HG03342 (cell line): Measurements from ENCODE around the gene ERRFI1.
"Not testable (repeated sequence)": the region's sequence is repeated elsewhere in the genome, so short reads cannot be mapped to it uniquely, and the experiment has no call there.

Experiments
- ATAC-seq: cut with Tn5 transposase; IDR thresholded peaks from one replicate; pipeline ENCODE4 v1.9.1; 2021; ENCODE audit warnings: mild to moderate bottlenecking, moderate library complexity; ENCODE audit not compliant: unreplicated experiment

ERRFI1 gene, protein sequence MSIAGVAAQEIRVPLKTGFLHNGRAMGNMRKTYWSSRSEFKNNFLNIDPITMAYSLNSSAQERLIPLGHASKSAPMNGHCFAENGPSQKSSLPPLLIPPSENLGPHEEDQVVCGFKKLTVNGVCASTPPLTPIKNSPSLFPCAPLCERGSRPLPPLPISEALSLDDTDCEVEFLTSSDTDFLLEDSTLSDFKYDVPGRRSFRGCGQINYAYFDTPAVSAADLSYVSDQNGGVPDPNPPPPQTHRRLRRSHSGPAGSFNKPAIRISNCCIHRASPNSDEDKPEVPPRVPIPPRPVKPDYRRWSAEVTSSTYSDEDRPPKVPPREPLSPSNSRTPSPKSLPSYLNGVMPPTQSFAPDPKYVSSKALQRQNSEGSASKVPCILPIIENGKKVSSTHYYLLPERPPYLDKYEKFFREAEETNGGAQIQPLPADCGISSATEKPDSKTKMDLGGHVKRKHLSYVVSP

DNA sequence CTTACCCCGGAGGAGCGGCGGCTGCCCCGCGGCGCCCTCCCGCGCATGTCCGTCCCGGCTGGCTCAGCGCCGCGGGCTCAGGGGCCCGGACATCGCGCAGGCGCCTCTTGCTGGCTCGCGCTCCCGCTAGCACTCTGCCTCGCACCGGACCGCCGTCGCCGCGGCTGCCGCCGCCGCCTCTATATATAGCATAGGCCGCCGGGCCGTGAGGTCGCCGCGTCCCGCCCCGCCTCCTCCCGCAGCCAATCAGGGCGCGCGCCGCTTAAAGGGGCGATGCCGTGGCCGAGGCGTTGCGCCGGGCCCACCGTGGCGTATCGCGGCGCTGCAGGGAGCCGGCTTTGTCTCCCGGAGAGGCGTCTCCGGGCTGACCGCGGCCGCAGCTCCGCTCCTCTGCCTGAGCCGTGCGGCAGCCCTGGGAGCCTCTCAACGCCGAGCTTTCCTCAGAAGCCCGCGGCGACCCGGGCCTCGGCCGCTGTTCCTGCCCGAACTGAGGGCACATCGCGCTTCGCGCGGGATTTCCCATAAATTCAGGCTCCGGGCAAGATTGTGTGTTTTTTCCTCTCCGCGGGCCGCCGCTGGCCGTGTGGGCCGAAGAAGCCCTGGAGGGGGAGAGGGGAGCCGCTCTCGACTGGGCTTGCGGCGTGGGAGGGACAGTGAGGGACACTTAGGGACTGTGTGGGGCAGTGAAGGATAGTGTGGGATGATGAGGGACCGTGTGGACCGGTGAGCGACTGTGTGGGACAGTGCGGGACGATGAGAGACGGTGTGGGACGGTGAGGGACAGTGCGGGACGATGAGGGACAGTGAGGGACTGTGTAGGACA is at the start of gene ERRFI1:
Gene ERRFI1, minus strand, starts transcription at position 157 of the 823 bp plus-strand sequence. CDS start 10,690 bp downstream, outside the sequence.
- peak; percentile 89 for ATAC-seq

DNA sequence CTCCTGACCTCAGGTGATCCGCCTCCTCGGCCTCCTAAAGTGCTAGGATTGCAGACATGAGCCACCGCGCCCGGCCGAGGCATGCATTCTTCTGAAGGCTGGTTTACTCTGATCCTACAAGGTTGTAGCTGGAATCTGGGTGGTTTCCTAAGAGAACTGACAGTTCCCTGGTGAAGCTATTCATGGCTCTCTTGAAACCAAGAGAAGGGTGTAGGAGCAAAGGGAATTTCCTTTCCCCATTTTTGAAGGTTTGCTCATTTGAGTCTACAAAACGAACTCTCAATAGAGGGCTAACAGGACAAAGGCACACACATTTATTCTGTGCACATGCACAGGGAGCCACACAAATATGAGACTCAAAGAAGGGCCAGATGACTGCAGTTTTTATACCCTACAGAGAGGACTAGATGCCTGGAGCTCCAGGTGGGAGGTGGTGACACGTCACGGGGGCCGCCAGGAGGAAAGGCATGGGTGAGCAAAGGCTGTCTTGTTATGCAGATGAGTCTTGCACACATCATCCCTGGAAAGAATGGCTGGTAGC is 49.5 kb upstream of the ERRFI1 start:
- ATAC-seq: no peak

DNA sequence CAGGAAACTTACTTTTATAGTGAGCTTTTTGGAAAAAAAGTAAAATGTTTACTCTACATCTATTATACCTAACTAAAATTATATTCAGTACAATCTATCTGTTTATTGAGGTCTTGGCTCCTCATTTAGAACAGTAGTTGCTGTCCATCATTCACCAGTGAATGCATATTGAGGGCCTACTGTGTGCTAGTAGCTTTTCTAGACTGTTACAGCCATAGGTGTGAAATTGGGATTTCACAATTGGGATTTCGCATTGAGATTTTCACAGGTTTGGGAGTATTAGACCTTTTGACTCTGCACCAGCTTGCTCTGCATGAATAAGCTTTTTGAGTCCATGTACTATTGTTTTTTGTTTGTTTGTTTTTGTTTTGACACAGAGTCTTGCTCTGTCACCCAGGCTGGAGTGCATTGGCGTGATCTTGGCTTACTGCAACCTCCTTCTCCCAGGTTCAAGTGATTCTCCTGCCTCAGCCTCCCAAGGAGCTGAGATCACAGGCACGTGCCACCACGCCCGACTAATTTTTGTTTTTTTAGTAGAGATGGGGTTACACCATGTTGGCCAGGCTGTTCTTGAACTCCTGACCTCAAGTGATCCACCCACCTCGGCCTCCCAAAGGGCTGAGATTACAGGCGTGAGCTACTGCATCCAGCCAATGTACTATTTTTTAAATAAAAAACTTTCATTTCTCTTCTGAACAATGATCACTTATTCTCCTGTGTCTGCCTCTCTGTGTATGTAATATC is 47.2 kb upstream of the ERRFI1 start:
- no peak for ATAC-seq

DNA sequence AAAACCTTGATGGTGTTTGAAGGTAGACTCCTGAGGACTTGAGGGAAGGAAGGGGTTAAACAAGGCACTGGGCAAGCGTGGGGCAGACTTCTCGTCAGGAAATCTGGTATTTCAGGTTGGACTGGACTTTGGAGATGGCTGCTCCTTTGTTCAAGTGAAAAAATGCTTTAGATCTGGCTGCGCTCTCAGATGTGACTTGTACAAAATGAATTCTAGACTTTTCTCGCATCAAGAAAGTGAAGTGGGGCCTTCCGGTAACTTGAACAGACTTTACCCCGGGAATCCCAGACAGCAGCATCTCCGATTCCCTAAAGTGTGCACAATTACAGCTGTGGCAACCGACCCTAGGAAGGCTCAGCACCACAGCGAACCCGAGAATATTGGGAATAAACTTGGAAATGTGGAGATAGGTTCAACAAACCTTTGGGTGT is 44.3 kb upstream of the ERRFI1 start:
- ATAC-seq: no peak

DNA sequence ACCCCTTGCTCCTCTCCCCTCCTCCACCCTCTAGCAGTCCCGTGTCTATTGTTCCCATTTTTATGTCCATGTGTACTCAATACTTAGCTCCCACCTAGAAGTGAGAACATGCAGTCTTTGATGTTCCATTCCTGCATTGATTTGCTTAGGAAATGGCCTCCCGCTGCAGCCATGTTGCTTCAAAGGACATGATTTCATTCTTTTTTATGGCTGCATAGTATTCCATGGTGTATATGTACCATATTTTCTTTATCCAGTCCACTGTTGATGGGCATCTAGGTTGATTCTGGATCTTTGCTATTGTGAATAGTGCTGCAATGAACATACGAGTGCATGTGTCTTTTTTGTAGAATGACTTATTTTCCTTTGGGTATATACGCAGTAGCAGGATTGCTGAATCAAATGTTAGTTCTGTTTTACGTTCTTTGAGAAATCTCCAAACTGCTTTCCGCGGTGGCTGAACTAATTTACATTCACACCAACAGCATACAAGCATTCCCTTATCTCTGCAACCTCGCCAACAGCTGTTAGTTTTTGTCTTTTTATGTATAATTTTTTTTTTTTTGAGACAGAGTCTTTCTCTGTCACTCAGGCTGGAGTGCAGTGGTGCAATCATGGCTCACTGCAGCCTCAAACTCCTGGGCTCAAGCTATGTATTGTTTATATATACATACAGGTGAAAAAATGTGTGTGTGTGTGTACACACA is 43.7 kb upstream of the ERRFI1 start:
- ATAC-seq: not testable (repeated sequence)

DNA sequence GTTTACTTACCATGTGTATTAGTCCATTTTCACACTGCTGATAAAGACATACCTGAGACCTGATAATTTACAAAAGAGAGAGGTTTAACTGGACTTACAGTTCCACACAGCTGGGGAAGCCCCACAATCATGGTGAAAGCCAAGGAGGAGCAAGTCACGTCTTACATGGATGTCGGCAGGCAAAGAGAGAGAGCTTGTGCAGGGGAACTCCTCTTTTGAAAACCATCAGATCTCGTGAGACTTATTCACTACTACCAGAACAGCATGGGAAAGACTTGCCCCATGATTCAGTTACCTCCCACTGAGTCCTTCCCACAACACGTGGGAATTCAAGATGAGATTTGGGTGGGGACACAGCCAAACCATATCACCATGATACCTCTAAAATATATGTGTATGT is 39.3 kb upstream of the ERRFI1 start:
- ATAC-seq: no peak

DNA sequence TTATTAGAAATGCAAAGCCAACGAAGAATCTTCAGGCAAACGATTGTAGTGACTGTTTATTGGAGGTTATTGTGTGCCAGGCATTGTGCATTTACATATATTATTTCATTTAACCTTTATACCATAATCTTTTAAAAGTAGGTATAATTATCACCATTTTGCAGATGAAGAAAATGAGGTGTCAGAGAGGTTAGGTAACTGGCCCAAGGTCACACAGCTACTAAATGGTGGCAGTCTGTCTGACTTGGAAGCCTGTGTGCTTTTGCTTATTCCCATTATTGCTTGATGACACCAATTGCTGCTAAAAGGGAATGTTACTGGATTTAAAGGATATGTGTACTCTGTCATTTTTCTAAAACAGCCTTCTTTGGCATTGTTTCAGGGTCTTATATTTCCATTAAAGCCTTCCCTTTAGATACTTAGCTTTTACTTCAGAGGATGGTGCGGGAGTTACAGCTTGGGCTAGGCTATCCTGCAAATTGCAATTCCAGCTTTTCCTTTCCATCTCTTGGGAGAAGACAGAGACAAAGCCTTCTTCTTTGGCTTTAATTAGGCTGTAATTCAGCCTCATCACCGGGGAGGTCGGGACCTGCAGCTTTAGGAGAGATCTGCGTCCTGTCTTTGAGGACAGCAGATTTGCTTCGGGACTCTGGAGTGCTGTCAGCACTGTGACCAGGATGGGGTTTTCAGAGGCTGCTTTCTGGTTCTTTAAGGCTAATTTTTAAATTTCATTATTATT is 37.4 kb upstream of the ERRFI1 start:
- no peak for ATAC-seq

DNA sequence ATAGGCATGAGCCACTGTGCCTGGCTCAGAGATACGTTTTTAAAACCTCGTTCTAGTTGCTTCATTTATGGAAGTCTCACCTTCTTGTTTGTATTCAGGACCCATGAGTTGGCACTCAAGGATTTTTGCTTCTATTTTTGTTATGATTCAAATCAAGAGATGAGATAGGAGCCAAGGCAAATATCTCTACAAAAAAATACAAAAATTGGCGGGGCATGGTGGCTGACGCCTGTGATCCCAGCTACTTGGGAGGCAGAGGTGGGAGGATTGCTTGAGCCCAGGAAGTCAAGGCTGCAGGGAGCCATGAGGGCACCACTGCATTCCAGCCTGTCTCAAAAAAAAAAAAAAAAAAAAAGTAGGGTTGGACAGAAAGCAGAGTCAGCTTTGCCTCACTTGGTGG is 36.8 kb upstream of the ERRFI1 start:
- ATAC-seq: no peak

DNA sequence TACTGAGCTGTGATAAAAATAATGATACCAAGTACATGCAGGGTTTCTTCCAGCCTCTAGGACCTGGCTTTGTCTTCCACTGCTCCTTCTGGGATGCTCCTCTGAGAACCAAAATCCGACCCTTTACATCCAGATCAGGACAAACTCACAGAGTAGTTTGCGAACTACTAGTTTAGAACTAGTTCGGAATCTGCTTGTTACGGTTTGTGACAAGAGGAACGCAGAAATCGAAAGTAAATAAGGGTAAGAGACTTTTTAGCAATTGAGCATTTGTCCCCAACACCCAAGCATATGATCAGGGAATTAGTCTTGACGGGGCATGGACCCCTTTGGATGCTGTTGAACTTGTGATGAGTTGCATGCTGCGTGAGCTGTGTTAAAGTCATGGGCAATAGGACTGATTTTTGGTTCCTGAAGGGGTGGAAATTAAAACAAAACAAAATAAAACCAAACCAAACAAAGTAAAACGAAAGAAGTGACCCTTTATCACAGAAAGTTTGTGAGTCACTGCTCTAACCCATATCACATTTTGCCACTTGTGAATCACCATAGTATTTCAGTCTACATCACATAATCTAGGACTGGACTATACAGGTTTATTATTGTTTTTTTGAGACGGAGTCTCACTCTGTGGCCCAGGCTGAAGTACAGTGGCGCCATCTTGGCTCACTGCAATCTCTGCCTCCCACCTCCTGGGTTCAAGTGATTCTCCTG is 35.7 kb upstream of the ERRFI1 start:
- no peak for ATAC-seq

DNA sequence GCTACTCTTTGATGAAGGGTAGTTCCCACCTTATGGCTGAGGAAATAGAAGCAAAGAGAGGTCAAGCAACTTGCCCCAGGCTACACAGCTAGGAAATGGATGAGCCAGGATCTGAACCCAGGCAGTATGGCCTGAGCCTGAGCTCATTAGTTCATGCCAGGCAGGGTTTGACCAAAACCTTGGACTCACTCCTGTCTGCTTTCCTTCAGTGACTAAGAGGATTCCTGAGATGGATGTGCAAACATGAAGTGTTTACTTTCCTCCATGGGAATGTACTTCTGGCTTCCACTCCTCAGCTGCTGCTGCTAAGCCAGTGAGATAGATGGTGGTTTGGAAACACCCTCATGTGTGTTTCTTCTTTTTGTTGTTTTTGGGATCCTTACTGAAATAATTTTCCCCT is 35.1 kb upstream of the ERRFI1 start:
- no peak for ATAC-seq

DNA sequence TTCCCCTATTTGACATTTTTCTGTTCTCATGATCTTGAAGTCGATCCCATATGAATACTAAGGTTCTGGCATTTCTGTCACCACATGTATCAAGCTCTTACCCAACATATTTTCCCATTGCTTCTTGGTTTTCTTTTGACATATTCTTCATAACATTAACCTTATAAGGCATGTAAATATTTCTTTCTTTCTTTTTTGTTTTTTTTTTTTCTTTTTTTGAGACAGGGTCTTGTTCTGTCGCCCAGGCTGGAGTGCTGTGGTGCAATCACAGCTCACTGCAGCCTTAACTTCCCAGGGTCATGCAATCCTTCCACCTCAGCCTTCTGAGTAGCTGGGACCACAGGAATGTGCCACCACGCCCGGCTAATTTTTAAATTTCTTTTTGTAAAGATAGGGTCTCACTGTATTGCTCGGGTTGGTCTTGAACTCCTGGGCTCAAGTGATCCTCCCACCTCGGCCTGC is 33.1 kb upstream of the ERRFI1 start:
- no peak for ATAC-seq

DNA sequence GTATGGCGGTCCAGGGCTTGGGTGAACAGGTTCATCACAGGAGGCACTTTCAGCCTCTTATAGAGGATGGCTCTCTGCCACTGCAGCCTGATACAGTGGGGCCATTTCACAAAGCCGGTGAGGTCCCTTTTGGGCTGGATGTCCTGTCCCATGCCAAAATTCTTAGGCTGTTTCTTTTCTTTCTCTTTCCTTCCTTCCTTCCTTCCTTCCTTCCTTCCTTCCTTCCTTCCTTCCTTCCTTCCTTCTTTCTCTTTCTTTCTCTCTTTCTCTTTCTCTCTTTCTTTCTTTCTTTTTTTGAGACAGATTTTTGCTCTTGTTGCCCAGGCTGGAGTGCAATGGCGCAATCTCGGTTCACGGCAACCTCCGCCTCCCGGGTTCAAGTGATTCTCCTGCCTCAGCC is 31.7 kb upstream of the ERRFI1 start:
- not testable (repeated sequence) for ATAC-seq

DNA sequence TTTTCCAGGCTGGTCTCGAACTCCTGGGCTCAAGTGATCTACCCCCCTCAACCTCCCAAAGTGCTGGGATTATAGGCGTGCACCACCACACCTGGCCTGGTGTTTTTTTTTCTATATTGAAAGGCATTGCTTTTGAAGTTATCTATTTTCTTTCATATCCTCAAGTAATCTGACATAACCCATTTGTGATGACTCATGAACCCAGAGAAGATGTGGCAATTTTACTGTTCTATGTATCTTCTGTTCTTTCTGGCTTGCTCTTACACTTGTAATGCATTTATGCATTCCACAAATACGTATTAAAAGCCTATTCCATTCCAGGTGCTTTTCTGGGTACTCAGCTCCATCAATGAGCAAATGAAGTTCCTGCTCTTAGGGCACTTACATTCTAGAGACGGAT is 29.9 kb upstream of the ERRFI1 start:
- no peak for ATAC-seq

DNA sequence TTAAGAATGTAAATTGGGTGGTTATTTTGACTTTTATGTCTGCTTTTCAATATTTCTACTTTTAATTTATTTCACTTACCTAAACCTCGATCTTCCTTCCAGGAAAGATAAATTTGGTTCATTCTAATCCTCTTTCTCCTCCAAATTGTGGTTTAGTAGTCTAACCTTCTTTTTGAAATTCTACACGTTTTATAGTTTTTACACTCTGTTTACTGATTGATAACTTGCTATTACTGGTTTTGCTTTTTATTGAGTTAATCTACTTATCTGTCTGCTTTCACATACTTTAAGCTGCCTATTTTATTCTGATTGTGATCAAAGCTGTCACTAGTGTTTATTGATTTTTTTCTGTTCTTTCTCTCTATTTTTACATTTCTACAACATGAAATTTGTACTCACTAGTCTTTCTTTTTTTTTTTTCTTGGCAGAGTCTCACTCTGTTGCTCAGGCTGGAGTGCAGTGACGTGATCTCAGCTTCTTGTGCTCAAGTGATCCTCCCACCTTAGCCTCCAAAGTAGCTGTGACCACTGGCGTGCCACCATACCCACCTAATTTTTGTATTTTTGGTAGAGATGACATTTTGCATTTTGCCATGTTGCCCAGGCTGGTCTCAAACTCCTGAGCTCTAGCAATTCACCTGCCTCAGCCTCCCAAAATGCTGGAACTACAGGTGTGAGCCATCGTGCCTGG is 27.9 kb upstream of the ERRFI1 start:
- ATAC-seq: no peak

DNA sequence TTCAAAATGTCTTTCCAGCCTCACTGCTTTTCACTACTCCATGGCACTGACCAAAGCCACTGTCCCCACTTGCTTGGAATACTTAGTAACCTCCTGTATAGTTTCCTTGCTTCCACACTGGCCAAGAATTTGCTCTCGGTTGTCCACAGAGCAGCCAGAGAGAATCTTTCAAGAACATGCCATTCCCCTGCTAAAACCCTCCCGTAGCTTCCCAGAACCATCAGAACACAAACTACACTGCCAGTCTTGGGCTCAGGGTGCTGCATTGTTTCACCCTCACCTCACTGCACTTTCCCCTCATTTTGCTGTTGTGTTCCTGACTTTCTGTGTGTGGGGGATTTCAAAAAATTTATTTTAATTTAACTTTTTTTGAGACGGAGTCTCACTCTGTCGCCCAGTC is 25.5 kb upstream of the ERRFI1 start:
- no peak for ATAC-seq

DNA sequence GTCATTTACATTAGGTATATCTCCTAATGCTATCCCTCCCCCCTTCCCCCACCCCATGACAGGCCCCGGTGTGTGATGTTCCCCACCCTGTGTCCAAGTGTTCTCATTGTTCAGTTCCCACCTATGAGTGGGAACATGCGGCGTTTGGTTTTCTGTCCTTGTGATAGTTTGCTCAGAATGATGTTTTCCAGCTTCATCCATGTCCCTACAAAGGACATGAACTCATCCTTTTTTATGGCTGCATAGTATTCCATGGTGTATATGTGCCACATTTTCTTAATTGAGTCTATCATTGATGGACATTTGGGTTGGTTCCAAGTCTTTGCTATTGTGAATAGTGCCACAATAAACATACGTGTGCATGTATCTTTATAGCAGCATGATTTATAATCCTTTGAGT is 23.1 kb upstream of the ERRFI1 start:
- ATAC-seq: not testable (repeated sequence)

DNA sequence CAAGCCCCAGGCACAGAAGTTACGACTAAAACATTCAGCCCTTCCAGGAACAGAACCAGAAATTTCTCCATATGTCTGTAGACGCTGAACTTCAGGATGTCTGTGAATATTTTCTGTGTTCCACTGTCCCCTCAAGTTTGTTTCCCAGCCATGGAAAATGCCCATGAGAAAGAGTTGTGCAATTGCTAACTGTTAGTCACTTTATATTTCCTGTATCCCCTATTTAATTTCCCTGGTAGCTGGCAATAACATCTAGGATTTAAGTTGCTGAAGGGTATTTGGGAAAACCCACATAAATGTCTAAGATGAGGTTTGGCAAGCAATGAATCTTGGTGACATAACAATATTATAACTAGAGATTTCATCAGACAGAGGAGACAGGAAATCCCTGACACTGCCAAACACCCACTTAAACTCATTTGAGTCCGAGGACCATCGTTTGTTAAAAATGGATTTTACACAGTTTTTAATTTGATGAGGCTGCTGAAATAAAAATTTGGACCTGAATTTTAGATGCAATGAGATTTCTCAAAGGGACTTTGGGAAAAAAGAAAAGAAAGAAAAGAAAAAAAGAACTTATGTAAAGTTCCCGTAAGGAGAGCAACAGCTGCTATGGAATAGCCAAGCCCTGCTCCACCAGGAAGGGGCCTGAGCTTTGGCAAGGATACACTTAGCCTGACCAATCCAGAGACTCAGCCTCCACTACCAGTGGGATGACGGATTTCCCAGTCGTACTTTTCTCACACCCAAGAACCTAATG is 21.8 kb upstream of the ERRFI1 start:
- ATAC-seq: no peak

DNA sequence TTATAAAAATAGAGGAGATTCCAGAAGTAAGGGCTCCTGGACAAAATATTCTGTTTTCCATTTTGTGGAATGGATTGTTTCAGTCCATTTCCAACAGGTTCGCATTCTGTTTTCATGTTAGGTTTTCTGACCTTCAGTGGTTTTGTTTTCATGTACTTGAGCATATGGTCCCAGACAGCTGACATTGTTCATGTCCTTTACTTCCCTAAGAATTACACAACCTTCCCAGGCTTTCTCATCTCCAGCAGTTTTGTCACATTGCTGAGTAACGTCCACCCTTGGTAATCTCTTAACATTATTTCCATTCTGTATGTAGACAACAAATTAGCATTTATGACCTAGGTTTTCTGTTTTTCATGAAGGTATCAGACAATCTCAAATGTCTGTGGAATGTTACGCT is 21.0 kb upstream of the ERRFI1 start:
- no peak for ATAC-seq
